HFFc6 (cell line): ENCODE measurements around the gene CD28. TPM values are rescaled to one million over a fixed set of nuclear protein-coding genes. Genes with fewer than 3 reads are reported as not detected.

Experiments used
- DNase-seq: peaks from one replicate; pipeline ENCODE4 v3.0.0-alpha.2; 2018
- H3K27ac Mint-ChIP-seq: 2 replicates; pipeline ENCODE4 v1.8.0; 2020; ENCODE audit warnings: mild to moderate bottlenecking, mixed read lengths
- H3K27me3 Mint-ChIP-seq: 2 replicates; pipeline ENCODE4 v1.8.0; 2021; ENCODE audit warnings: mild to moderate bottlenecking, moderate library complexity, mixed read lengths; ENCODE audit not compliant: insufficient read depth
- H3K36me3 Mint-ChIP-seq: 2 replicates; pipeline ENCODE4 v1.8.0; 2021; ENCODE audit warnings: low read depth, mixed read lengths
- H3K4me1 Mint-ChIP-seq: 2 replicates; pipeline ENCODE4 v1.8.0; 2020; ENCODE audit warnings: low read depth, mixed read lengths
- H3K4me3 Mint-ChIP-seq: 2 replicates; pipeline ENCODE4 v1.8.0; 2020; ENCODE audit warnings: mild to moderate bottlenecking, moderate library complexity, mixed read lengths
- H3K9me3 Mint-ChIP-seq: 2 replicates; pipeline ENCODE4 v1.8.0; 2020; ENCODE audit warnings: mild to moderate bottlenecking, mixed read lengths
- CTCF ChIP-seq: fragments of 200-600 bp; sonication (generic); IDR thresholded peaks from 2 replicates; pipeline ENCODE4 v1.5.0; 2021; ENCODE audit warnings: antibody characterized with exemption, mild to moderate bottlenecking
- total RNA-seq, 6 experiments: library from RNA; stranded (reverse); fragmentation: NEBNext Ultra II Directional; extraction: Animal tissue kit (Norgen Biotek cat#: 25700); gene quantifications; 2 replicates in 1 of 6; 3 replicates in 5 of 6; pipeline ENCODE4 v1.2.3, GENCODE V29; 2021

CD28 gene
- total RNA-seq, 6 experiments from 2014 or later: not detected

GRCh38 chr2:203744091-203744490, 37.7 kb downstream of the CD28 start:
- DNase-seq: no peak
- H3K4me3 Mint-ChIP-seq: no peak overlapping the region
- H3K4me1 Mint-ChIP-seq: peaks cover 33% of the 10 kb centered on the region
- no peaks in the 10 kb centered on the region for H3K9me3 Mint-ChIP-seq
- H3K36me3 Mint-ChIP-seq: no peaks in the 10 kb centered on the region
- peak overlapping the region; percentile 3; the same call in 1 of the 2 replicates for H3K27ac Mint-ChIP-seq
- peaks cover 2% of the 10 kb centered on the region; the same call in 1 of the 2 replicates for H3K27me3 Mint-ChIP-seq
- no peak for TF ChIP-seq CTCF

GRCh38 chr2:203745267-203745666, 38.8 kb downstream of the CD28 start:
- Mint-ChIP-seq H3K9me3 (no peaks in the 10 kb centered on the region), H3K4me1 (peaks cover 33% of the 10 kb centered on the region), H3K27me3 (peaks cover 2% of the 10 kb centered on the region; the same call in 1 of the 2 replicates), H3K27ac (no peak overlapping the region), H3K36me3 (no peaks in the 10 kb centered on the region), H3K4me3 (no peak overlapping the region)
- TF ChIP-seq CTCF: no peak
- DNase-seq: no peak

GRCh38 chr2:203748331-203749126, 42.1 kb downstream of the CD28 start:
- H3K36me3 Mint-ChIP-seq: no peaks in the 10 kb centered on the region
- H3K4me3 Mint-ChIP-seq: no peak overlapping the region
- no peak for TF ChIP-seq CTCF
- H3K9me3 Mint-ChIP-seq: no peaks in the 10 kb centered on the region
- peaks cover 2% of the 10 kb centered on the region; the same call in 1 of the 2 replicates for H3K27me3 Mint-ChIP-seq
- H3K4me1 Mint-ChIP-seq: peaks cover 25% of the 10 kb centered on the region
- no peak for DNase-seq
- no peak overlapping the region for H3K27ac Mint-ChIP-seq

- Mint-ChIP-seq H3K27me3 (peaks cover 2% of the 10 kb centered on the region), H3K9me3 (peaks cover 6% of the 10 kb centered on the region), H3K4me3 (no peak overlapping the region), H3K4me1 (peaks cover 10% of the 10 kb centered on the region), H3K27ac (no peak overlapping the region), H3K36me3 (0 out of 2 replicates have a peak, but pooled peaks cover 4% of the 10 kb centered on the region)
- DNase-seq: no peak
- no peak for TF ChIP-seq CTCF
Observed at GRCh38 chr2:203750346-203751068, 44.1 kb downstream of the CD28 start.

- Mint-ChIP-seq H3K36me3 (peaks cover 13% of the 10 kb centered on the region), H3K4me3 (no peak overlapping the region), H3K27ac (peak overlapping the region; percentile 9; the same call in 1 of the 2 replicates), H3K27me3 (peaks cover 2% of the 10 kb centered on the region), H3K4me1 (peaks cover 10% of the 10 kb centered on the region), H3K9me3 (peaks cover 16% of the 10 kb centered on the region)
- DNase-seq: peak; percentile 21
- TF ChIP-seq CTCF: no peak
Observed at GRCh38 chr2:203751685-203752271, 45.3 kb downstream of the CD28 start.
